ENCODE results near the gene MN1. TPM values are rescaled to one million over a fixed set of nuclear protein-coding genes. Genes with fewer than 3 reads are reported as not detected.

The MN1 gene
- total and polyA plus RNA-seq, 7 donors, result 4.3 to 39.3 (median 17.6) TPM

DNA sequence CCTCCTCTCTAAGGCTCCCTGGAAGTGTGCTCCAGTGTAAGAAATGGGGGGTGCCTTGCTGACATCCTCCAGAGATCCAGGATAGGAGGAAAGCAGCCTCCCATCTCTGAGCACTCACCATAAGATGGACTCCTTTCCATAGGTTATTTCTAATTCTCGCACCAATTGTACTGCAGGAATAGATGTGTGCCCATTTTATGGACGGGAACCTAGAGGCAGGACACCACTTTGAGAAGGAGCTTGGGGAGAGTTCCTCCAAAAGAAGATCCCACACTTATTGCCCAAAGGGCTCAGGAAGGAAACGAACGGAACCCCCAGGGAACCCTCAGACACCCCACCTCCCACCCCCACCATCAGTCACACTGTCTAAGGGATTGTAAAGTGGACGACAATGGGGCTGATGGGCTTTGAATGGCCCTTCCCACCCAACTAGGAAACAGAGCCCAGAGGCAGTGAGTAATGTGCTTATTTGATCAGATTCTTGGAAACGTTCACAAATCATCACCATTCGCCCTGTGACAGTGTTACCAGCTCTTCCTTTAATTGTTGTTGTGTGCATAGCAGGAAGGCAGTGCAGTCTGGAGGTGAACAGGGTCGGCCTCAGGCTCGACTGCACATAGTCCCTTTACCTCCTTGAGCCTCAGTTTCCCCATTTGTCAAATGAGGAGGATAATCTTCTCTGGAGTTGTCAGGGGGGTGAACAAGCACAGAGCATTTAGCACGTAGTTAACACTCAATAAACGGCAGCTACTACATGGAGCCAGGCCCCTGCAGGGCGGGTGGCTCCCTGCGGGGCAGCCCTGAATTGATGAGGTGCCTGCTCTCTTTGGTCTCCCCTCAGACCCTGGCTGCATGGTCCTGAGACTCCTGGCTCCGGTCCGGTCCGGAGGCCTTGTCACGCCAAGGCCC, 8.4 kb upstream of the MN1 start:
- peak overlapping the region; percentile 9 for H3K4me3 ChIP-seq
- no peaks in the 10 kb centered on the region for H3K9me3 ChIP-seq
- TF ChIP-seq, protein P1, sequence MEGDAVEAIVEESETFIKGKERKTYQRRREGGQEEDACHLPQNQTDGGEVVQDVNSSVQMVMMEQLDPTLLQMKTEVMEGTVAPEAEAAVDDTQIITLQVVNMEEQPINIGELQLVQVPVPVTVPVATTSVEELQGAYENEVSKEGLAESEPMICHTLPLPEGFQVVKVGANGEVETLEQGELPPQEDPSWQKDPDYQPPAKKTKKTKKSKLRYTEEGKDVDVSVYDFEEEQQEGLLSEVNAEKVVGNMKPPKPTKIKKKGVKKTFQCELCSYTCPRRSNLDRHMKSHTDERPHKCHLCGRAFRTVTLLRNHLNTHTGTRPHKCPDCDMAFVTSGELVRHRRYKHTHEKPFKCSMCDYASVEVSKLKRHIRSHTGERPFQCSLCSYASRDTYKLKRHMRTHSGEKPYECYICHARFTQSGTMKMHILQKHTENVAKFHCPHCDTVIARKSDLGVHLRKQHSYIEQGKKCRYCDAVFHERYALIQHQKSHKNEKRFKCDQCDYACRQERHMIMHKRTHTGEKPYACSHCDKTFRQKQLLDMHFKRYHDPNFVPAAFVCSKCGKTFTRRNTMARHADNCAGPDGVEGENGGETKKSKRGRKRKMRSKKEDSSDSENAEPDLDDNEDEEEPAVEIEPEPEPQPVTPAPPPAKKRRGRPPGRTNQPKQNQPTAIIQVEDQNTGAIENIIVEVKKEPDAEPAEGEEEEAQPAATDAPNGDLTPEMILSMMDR (IDR thresholded peaks at IDR 0.05), result no peak
- no peak overlapping the region for H3K27ac ChIP-seq
- 31 to 39% (median 37%) methylated on average over 17 of the region's 17 CpGs for whole genome bisulfite sequencing, 3 donors
- no peaks in the 10 kb centered on the region for H3K36me3 ChIP-seq (ENCODE audit: insufficient read depth in 1 of 2, low read depth in 1 of 2)
- H3K27me3 ChIP-seq (ENCODE audit: insufficient read depth in 3 of 3, low read length in 2 of 3), result peaks cover 0 to 2% (median 0%) of the 10 kb centered on the region in 3 donors
- ATAC-seq (peak in 3 of 4 donors; percentile 17 to 21 (median 17)), DNase-seq (no peak)
- intact Hi-C loops (cut with DNase I), result loop anchor here (5.0 to 10.0 kb wide), 2 partner anchors 403 to 1135 kb away; no protein-coding TSS in a partner anchor
- H3K4me1 ChIP-seq, result peaks cover 13% of the 10 kb centered on the region

DNA sequence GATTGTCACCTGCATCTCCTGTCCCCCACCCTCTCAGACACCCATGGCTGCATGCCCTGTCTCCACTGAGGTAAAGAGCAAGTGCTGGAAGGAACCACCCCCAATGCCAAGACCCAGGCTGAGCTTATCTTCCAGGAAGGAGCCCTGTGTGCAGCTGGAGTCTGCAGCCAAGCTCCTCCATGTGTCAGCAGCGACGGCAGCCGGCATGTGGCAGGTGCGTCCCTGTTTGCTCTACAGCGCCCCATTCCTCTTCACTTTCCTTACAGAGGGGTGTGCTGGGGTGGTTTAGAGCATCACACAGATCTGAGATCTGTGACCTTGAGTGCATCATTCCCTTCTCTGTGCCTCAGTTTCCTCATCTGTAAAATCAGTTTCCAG, 7.7 kb upstream of the MN1 start:
- WGBS, 3 donors, result 25 to 34% (median 31%) methylated on average over 5 of the region's 5 CpGs
- Histone ChIP-seq H3K27ac (no peak overlapping the region), H3K27me3 (ENCODE audit: insufficient read depth in 3 of 3, low read length in 2 of 3) (peaks cover 0 to 2% (median 0%) of the 10 kb centered on the region in 3 donors), H3K36me3 (ENCODE audit: insufficient read depth in 1 of 2, low read depth in 1 of 2) (no peaks in the 10 kb centered on the region), H3K4me3 (no peak overlapping the region), H3K4me1 (peaks cover 17% of the 10 kb centered on the region), H3K9me3 (no peaks in the 10 kb centered on the region)
- DNase-seq, result no peak
- ATAC-seq, result peak in 1 of 4 donors; percentile 42
- TF ChIP-seq, protein P1 (IDR thresholded peaks at IDR 0.05), result no peak
- intact Hi-C loops (cut with DNase I), result loop anchor here (5.0 to 10.0 kb wide), 2 partner anchors 402 to 1134 kb away; no protein-coding TSS in a partner anchor

DNA sequence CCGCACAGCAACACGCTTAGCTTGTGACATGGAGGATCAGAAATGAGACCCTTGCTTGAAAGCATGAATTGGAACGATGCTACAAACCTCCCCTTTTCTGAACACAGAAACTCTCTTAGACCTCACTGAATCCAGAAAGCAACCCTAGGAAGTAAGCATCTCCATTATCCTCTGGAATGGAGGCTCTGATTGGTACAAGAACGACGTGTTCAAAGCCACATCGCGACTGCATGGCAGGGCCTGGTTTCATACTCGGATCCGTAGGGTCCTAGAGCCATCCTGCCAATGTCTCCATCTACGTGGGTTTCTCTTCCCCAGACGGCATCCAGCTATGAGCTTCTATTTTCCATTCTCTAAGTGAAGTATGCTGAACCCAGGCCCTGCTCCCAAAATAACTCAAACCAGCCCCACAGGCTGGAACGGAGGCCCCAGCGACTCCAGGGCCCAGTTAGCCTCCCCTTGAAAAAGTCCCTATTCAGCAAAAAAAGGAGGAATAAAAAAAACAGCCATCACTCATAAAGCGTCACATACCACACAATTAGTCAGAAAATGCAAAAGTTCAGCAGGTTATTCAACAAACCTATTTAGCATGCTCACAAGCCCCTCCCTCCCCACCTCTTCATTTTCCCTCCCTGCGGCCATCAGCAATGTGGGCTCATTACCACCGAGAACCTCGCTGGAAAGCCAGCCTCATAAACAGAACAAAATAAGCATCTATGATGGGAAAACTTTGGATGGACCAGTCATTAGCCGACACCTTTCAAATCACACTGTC, 7.1 kb upstream of the MN1 start:
- H3K4me3 ChIP-seq, result no peak overlapping the region
- H3K9me3 ChIP-seq, result no peaks in the 10 kb centered on the region
- DNase-seq (no peak), ATAC-seq (no peak)
- 73 to 83% (median 81%) methylated on average over 18 of the region's 18 CpGs for WGBS, 3 donors
- peaks cover 0 to 2% (median 0%) of the 10 kb centered on the region in 3 donors for H3K27me3 ChIP-seq (ENCODE audit: insufficient read depth in 3 of 3, low read length in 2 of 3)
- no peak overlapping the region for H3K27ac ChIP-seq
- H3K4me1 ChIP-seq, result peaks cover 17% of the 10 kb centered on the region
- intact Hi-C loops (cut with DNase I), result loop anchor here (5.0 to 10.0 kb wide), 2 partner anchors 401 to 1134 kb away; no protein-coding TSS in a partner anchor
- TF ChIP-seq, protein P1 (IDR thresholded peaks at IDR 0.05), result no peak
- no peaks in the 10 kb centered on the region for H3K36me3 ChIP-seq (ENCODE audit: insufficient read depth in 1 of 2, low read depth in 1 of 2)

DNA sequence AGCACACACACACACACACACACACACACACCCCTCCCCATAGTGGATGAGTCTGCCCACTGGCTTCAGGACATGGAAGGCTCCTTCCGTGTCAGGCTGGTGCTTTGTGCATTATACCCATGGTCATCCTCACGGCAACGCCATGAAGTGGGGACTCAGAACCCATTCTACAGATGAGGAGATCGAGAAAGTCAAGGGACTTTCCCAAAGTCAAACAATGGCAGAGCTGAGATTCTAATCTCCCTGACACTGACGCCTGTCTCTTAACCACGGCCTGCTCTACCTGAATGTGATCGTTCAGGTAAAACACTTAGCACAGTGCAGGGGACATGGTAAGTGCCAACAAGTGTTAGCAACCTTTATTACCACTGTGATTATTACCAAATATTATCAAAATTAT, 4.3 kb upstream of the MN1 start:
- Histone ChIP-seq H3K9me3 (no peaks in the 10 kb centered on the region), H3K36me3 (ENCODE audit: insufficient read depth in 1 of 2, low read depth in 1 of 2) (no peaks in the 10 kb centered on the region), H3K27ac (no peak overlapping the region), H3K27me3 (ENCODE audit: insufficient read depth in 3 of 3, low read length in 2 of 3) (peaks cover 0 to 2% (median 0%) of the 10 kb centered on the region in 3 donors), H3K4me1 (peaks cover 21% of the 10 kb centered on the region), H3K4me3 (no peak overlapping the region)
- 89 to 94% (median 93%) methylated on average over 7 of the region's 7 CpGs for WGBS, 3 donors
- no peak for ATAC-seq
- TF ChIP-seq, protein P1 (IDR thresholded peaks at IDR 0.05), result no peak
- intact Hi-C loops (cut with DNase I), result loop anchor here (5.0 to 10.0 kb wide), 2 partner anchors 399 to 1131 kb away; no protein-coding TSS in a partner anchor
- no peak for DNase-seq
